Measurements from ENCODE around the gene KIRREL3.

The KIRREL3 gene

GRCh38 chr11:126547161-126547560, 453.4 kb downstream of the KIRREL3 start:
- H3K27ac ChIP-seq (ENCODE audit: low read depth, low read length): no peak overlapping the region
- H3K4me1 ChIP-seq (ENCODE audit: control insufficient read depth, insufficient read depth, low read length, unreplicated experiment): peaks cover 10% of the 10 kb centered on the region
- no peaks in the 10 kb centered on the region for H3K79me2 ChIP-seq (ENCODE audit: control insufficient read depth, insufficient read depth, low read length, unreplicated experiment)
- no peak overlapping the region for H3K4me3 ChIP-seq (ENCODE audit: low read depth, low read length)
- H3K27me3 ChIP-seq (ENCODE audit: insufficient read depth, low read length): peaks cover 10% of the 10 kb centered on the region; the same call in 1 of the 2 replicates
- no peaks in the 10 kb centered on the region for H3K36me3 ChIP-seq (ENCODE audit: insufficient read depth, low read length)
- H2AFZ ChIP-seq (ENCODE audit: low read length, unreplicated experiment): no peak overlapping the region

- Histone ChIP-seq H3K79me2 (ENCODE audit: control insufficient read depth, insufficient read depth, low read length, unreplicated experiment) (no peaks in the 10 kb centered on the region), H3K36me3 (ENCODE audit: insufficient read depth, low read length) (no peaks in the 10 kb centered on the region), H3K27me3 (ENCODE audit: insufficient read depth, low read length) (peaks cover 10% of the 10 kb centered on the region; the same call in 1 of the 2 replicates), H2AFZ (ENCODE audit: low read length, unreplicated experiment) (no peak overlapping the region), H3K27ac (ENCODE audit: low read depth, low read length) (no peak overlapping the region), H3K4me3 (ENCODE audit: low read depth, low read length) (no peak overlapping the region), H3K4me1 (ENCODE audit: control insufficient read depth, insufficient read depth, low read length, unreplicated experiment) (peaks cover 10% of the 10 kb centered on the region)
Observed at GRCh38 chr11:126546694-126547093, 453.9 kb downstream of the KIRREL3 start.

- Histone ChIP-seq H3K27me3 (ENCODE audit: insufficient read depth, low read length) (peaks cover 10% of the 10 kb centered on the region; the same call in 1 of the 2 replicates), H3K79me2 (ENCODE audit: control insufficient read depth, insufficient read depth, low read length, unreplicated experiment) (no peaks in the 10 kb centered on the region), H3K36me3 (ENCODE audit: insufficient read depth, low read length) (no peaks in the 10 kb centered on the region), H2AFZ (ENCODE audit: low read length, unreplicated experiment) (no peak overlapping the region), H3K4me3 (ENCODE audit: low read depth, low read length) (no peak overlapping the region), H3K4me1 (ENCODE audit: control insufficient read depth, insufficient read depth, low read length, unreplicated experiment) (peaks cover 10% of the 10 kb centered on the region), H3K27ac (ENCODE audit: low read depth, low read length) (no peak overlapping the region)
Observed at GRCh38 chr11:126546191-126546590, 454.4 kb downstream of the KIRREL3 start.

- peaks cover 10% of the 10 kb centered on the region for H3K4me1 ChIP-seq (ENCODE audit: control insufficient read depth, insufficient read depth, low read length, unreplicated experiment)
- no peak overlapping the region for H2AFZ ChIP-seq (ENCODE audit: low read length, unreplicated experiment)
- no peaks in the 10 kb centered on the region for H3K36me3 ChIP-seq (ENCODE audit: insufficient read depth, low read length)
- H3K27ac ChIP-seq (ENCODE audit: low read depth, low read length): no peak overlapping the region
- H3K4me3 ChIP-seq (ENCODE audit: low read depth, low read length): no peak overlapping the region
- H3K27me3 ChIP-seq (ENCODE audit: insufficient read depth, low read length): peaks cover 14% of the 10 kb centered on the region; the same call in 1 of the 2 replicates
- no peaks in the 10 kb centered on the region for H3K79me2 ChIP-seq (ENCODE audit: control insufficient read depth, insufficient read depth, low read length, unreplicated experiment)
Observed at GRCh38 chr11:126545057-126545555, 455.5 kb downstream of the KIRREL3 start.

GRCh38 chr11:126544108-126545056, 456.2 kb downstream of the KIRREL3 start:
- Histone ChIP-seq H3K4me3 (ENCODE audit: low read depth, low read length) (no peak overlapping the region), H3K27ac (ENCODE audit: low read depth, low read length) (no peak overlapping the region), H3K36me3 (ENCODE audit: insufficient read depth, low read length) (no peaks in the 10 kb centered on the region), H3K79me2 (ENCODE audit: control insufficient read depth, insufficient read depth, low read length, unreplicated experiment) (no peaks in the 10 kb centered on the region), H3K4me1 (ENCODE audit: control insufficient read depth, insufficient read depth, low read length, unreplicated experiment) (peaks cover 10% of the 10 kb centered on the region), H3K27me3 (ENCODE audit: insufficient read depth, low read length) (peaks cover 20% of the 10 kb centered on the region), H2AFZ (ENCODE audit: low read length, unreplicated experiment) (no peak overlapping the region)

- no peak overlapping the region for H3K4me3 ChIP-seq (ENCODE audit: low read depth, low read length)
Observed at GRCh38 chr11:126543691-126544090, 456.9 kb downstream of the KIRREL3 start.

GRCh38 chr11:126542334-126543015, 458.1 kb downstream of the KIRREL3 start:
- Histone ChIP-seq H3K4me1 (ENCODE audit: control insufficient read depth, insufficient read depth, low read length, unreplicated experiment) (peaks cover 6% of the 10 kb centered on the region), H2AFZ (ENCODE audit: low read length, unreplicated experiment) (no peak overlapping the region), H3K36me3 (ENCODE audit: insufficient read depth, low read length) (no peaks in the 10 kb centered on the region), H3K27me3 (ENCODE audit: insufficient read depth, low read length) (peaks cover 39% of the 10 kb centered on the region), H3K4me3 (ENCODE audit: low read depth, low read length) (no peak overlapping the region), H3K79me2 (ENCODE audit: control insufficient read depth, insufficient read depth, low read length, unreplicated experiment) (no peaks in the 10 kb centered on the region), H3K27ac (ENCODE audit: low read depth, low read length) (no peak overlapping the region)

More at GRCh38 chr11:126543691-126544090, 456.9 kb downstream of the KIRREL3 start:
- Histone ChIP-seq H3K27ac (ENCODE audit: low read depth, low read length) (no peak overlapping the region), H3K79me2 (ENCODE audit: control insufficient read depth, insufficient read depth, low read length, unreplicated experiment) (no peaks in the 10 kb centered on the region), H3K27me3 (ENCODE audit: insufficient read depth, low read length) (peaks cover 27% of the 10 kb centered on the region), H3K36me3 (ENCODE audit: insufficient read depth, low read length) (no peaks in the 10 kb centered on the region), H3K4me1 (ENCODE audit: control insufficient read depth, insufficient read depth, low read length, unreplicated experiment) (peaks cover 10% of the 10 kb centered on the region), H2AFZ (ENCODE audit: low read length, unreplicated experiment) (no peak overlapping the region)

- H3K4me3 ChIP-seq (ENCODE audit: low read depth, low read length): no peak overlapping the region
- H3K79me2 ChIP-seq (ENCODE audit: control insufficient read depth, insufficient read depth, low read length, unreplicated experiment): no peaks in the 10 kb centered on the region
- no peak overlapping the region for H3K27ac ChIP-seq (ENCODE audit: low read depth, low read length)
- no peaks in the 10 kb centered on the region for H3K4me1 ChIP-seq (ENCODE audit: control insufficient read depth, insufficient read depth, low read length, unreplicated experiment)
- H2AFZ ChIP-seq (ENCODE audit: low read length, unreplicated experiment): no peak overlapping the region
- H3K27me3 ChIP-seq (ENCODE audit: insufficient read depth, low read length): peaks cover 30% of the 10 kb centered on the region
- no peaks in the 10 kb centered on the region for H3K36me3 ChIP-seq (ENCODE audit: insufficient read depth, low read length)
Observed at GRCh38 chr11:126538071-126538470, 462.5 kb downstream of the KIRREL3 start.

- Histone ChIP-seq H3K27me3 (ENCODE audit: insufficient read depth, low read length) (peaks cover 30% of the 10 kb centered on the region), H3K4me3 (ENCODE audit: low read depth, low read length) (no peak overlapping the region), H3K79me2 (ENCODE audit: control insufficient read depth, insufficient read depth, low read length, unreplicated experiment) (no peaks in the 10 kb centered on the region), H3K27ac (ENCODE audit: low read depth, low read length) (no peak overlapping the region), H2AFZ (ENCODE audit: low read length, unreplicated experiment) (no peak overlapping the region), H3K4me1 (ENCODE audit: control insufficient read depth, insufficient read depth, low read length, unreplicated experiment) (no peaks in the 10 kb centered on the region), H3K36me3 (ENCODE audit: insufficient read depth, low read length) (no peaks in the 10 kb centered on the region)
Observed at GRCh38 chr11:126537492-126537891, 463.1 kb downstream of the KIRREL3 start.

- no peaks in the 10 kb centered on the region for H3K36me3 ChIP-seq (ENCODE audit: insufficient read depth, low read length)
- H3K79me2 ChIP-seq (ENCODE audit: control insufficient read depth, insufficient read depth, low read length, unreplicated experiment): no peaks in the 10 kb centered on the region
- H3K4me3 ChIP-seq (ENCODE audit: low read depth, low read length): no peak overlapping the region
- no peak overlapping the region for H3K27ac ChIP-seq (ENCODE audit: low read depth, low read length)
- no peaks in the 10 kb centered on the region for H3K4me1 ChIP-seq (ENCODE audit: control insufficient read depth, insufficient read depth, low read length, unreplicated experiment)
- no peak overlapping the region for H2AFZ ChIP-seq (ENCODE audit: low read length, unreplicated experiment)
- peaks cover 18% of the 10 kb centered on the region for H3K27me3 ChIP-seq (ENCODE audit: insufficient read depth, low read length)
Observed at GRCh38 chr11:126534141-126534805, 466.3 kb downstream of the KIRREL3 start.

All from ACC112 (cell line).